Activated CD8-positive, alpha-beta memory T cell treated with anti-CD3 and anti-CD28 coated beads, Interleukin-2, amount 10 ng/mL, durations not matched to agents 7 days and 5 days (primary cell): ENCODE measurements around the gene PRKCQ. TPM values are rescaled to one million over a fixed set of nuclear protein-coding genes. Genes with fewer than 3 reads are reported as not detected.

Experiments
- ATAC-seq: fragments of 150-1000 bp; cut with Tn5 transposase; one replicate; pipeline ENCODE4 v1.10.0; 2021; ENCODE audit warnings: moderate library complexity
- CTCF ChIA-PET: fragments of 350-600 bp; sonication (Branson Sonifier 250); formaldehyde crosslinking; loops from one replicate; lab custom pipeline; 2021; ENCODE audit warnings: antibody characterized with exemption; lab: Charles Lee
- DNase-seq: peaks from one replicate; pipeline ENCODE4 v3.0.0-alpha.2; 2020
- H3K27ac Mint-ChIP-seq: one replicate; pipeline ENCODE4 v1.8.0; 2021; ENCODE audit warnings: mild to moderate bottlenecking, mixed read lengths
- H3K27me3 Mint-ChIP-seq: one replicate; pipeline ENCODE4 v1.8.0; 2021; ENCODE audit warnings: mixed read lengths
- H3K36me3 Mint-ChIP-seq: one replicate; pipeline ENCODE4 v1.8.0; 2021; ENCODE audit warnings: mild to moderate bottlenecking, mixed read lengths
- H3K4me1 Mint-ChIP-seq: one replicate; pipeline ENCODE4 v1.8.0; 2021; ENCODE audit warnings: mixed read lengths
- H3K4me3 Mint-ChIP-seq: one replicate; pipeline ENCODE4 v1.8.0; 2021; ENCODE audit warnings: mild to moderate bottlenecking, moderate library complexity, mixed read lengths
- H3K9me3 Mint-ChIP-seq: one replicate; pipeline ENCODE4 v1.8.0; 2022; ENCODE audit warnings: low read depth, mixed read lengths
- total RNA-seq, 2 experiments: library from RNA; stranded (reverse); gene quantifications; one replicate each; pipeline ENCODE4 v1.2.3, GENCODE V29; 2021

The PRKCQ gene
- total RNA-seq, 2 experiments from 2014 or later, result 51.0 to 58.7 TPM

GRCh38 chr10:6470894-6471618 lies 109.0 kb downstream of the PRKCQ start:
- Mint-ChIP-seq H3K36me3 (peaks cover 74% of the 10 kb centered on the region), H3K4me1 (peaks cover 55% of the 10 kb centered on the region), H3K27ac (no peak overlapping the region), H3K4me3 (no peak overlapping the region), H3K9me3 (peaks cover 7% of the 10 kb centered on the region), H3K27me3 (no peaks in the 10 kb centered on the region)
- DNase-seq, result no peak
- CTCF ChIA-PET, result interaction anchor here (1.0 to 1.1 kb wide), 2 partner anchors 31 to 177 kb away, joined by 3 read pairs; no protein-coding TSS in a partner anchor
- no peak for ATAC-seq

- peaks cover 7% of the 10 kb centered on the region for H3K9me3 Mint-ChIP-seq
- no peak for ATAC-seq
- H3K4me3 Mint-ChIP-seq, result no peak overlapping the region
- H3K4me1 Mint-ChIP-seq, result peaks cover 52% of the 10 kb centered on the region
- H3K36me3 Mint-ChIP-seq, result peaks cover 74% of the 10 kb centered on the region
- H3K27ac Mint-ChIP-seq, result no peak overlapping the region
- DNase-seq, result no peak
- CTCF ChIA-PET, result interaction anchor here (0.9 kb wide), 1 partner anchor 140 kb away, joined by 3 read pairs; no protein-coding TSS in a partner anchor
- no peaks in the 10 kb centered on the region for H3K27me3 Mint-ChIP-seq
These were observed 110.4 kb downstream of the PRKCQ start for GRCh38 chr10:6469661-6470060.

GRCh38 chr10:6465854-6466601 lies 114.0 kb downstream of the PRKCQ start:
- H3K4me1 Mint-ChIP-seq, result peaks cover 24% of the 10 kb centered on the region
- ATAC-seq, result no peak
- H3K36me3 Mint-ChIP-seq, result peaks cover 82% of the 10 kb centered on the region
- H3K9me3 Mint-ChIP-seq, result peaks cover 11% of the 10 kb centered on the region
- no peaks in the 10 kb centered on the region for H3K27me3 Mint-ChIP-seq
- CTCF ChIA-PET, result interaction anchor here (0.9 to 4.4 kb wide), 2 partner anchors 20 to 28 kb away, joined by 3 to 16 read pairs; no protein-coding TSS in a partner anchor
- no peak overlapping the region for H3K4me3 Mint-ChIP-seq
- H3K27ac Mint-ChIP-seq, result peak overlapping the region; percentile 1
- no peak for DNase-seq

GRCh38 chr10:6465437-6465836 lies 114.6 kb downstream of the PRKCQ start:
- Mint-ChIP-seq H3K27ac (peak overlapping the region; percentile 1), H3K9me3 (peaks cover 14% of the 10 kb centered on the region), H3K36me3 (peaks cover 82% of the 10 kb centered on the region), H3K4me1 (peaks cover 26% of the 10 kb centered on the region), H3K4me3 (no peak overlapping the region), H3K27me3 (no peaks in the 10 kb centered on the region)
- DNase-seq, result no peak
- CTCF ChIA-PET, result interaction anchor here (4.4 kb wide), 1 partner anchor 20 kb away, joined by 16 read pairs; no protein-coding TSS in a partner anchor
- no peak for ATAC-seq

- Mint-ChIP-seq H3K27me3 (no peaks in the 10 kb centered on the region), H3K36me3 (peaks cover 81% of the 10 kb centered on the region), H3K9me3 (peaks cover 9% of the 10 kb centered on the region), H3K27ac (no peak overlapping the region), H3K4me1 (peaks cover 26% of the 10 kb centered on the region), H3K4me3 (no peak overlapping the region)
- CTCF ChIA-PET, result interaction anchor here (4.4 kb wide), 1 partner anchor 19 kb away, joined by 16 read pairs; no protein-coding TSS in a partner anchor
- DNase-seq (no peak), ATAC-seq (no peak)
These were observed 115.1 kb downstream of the PRKCQ start for GRCh38 chr10:6464862-6465430.

GRCh38 chr10:6463366-6463765 lies 116.7 kb downstream of the PRKCQ start:
- DNase-seq (no peak), ATAC-seq (no peak)
- H3K4me3 Mint-ChIP-seq, result no peak overlapping the region
- H3K9me3 Mint-ChIP-seq, result peaks cover 7% of the 10 kb centered on the region
- H3K27me3 Mint-ChIP-seq, result no peaks in the 10 kb centered on the region
- CTCF ChIA-PET, result interaction anchor here (1.0 to 4.4 kb wide), 3 partner anchors 10 to 75 kb away, joined by 3 to 16 read pairs (median 4); no protein-coding TSS in a partner anchor
- no peak overlapping the region for H3K27ac Mint-ChIP-seq
- peaks cover 86% of the 10 kb centered on the region for H3K36me3 Mint-ChIP-seq
- H3K4me1 Mint-ChIP-seq, result peaks cover 32% of the 10 kb centered on the region

GRCh38 chr10:6461961-6462360 lies 118.1 kb downstream of the PRKCQ start:
- Mint-ChIP-seq H3K27me3 (no peaks in the 10 kb centered on the region), H3K27ac (peak overlapping the region; percentile 10), H3K9me3 (peaks cover 7% of the 10 kb centered on the region), H3K4me3 (no peak overlapping the region), H3K4me1 (peaks cover 31% of the 10 kb centered on the region), H3K36me3 (peaks cover 88% of the 10 kb centered on the region)
- ATAC-seq (no peak), DNase-seq (no peak)
- CTCF ChIA-PET, result interaction anchor here (4.4 kb wide), 1 partner anchor 16 kb away, joined by 16 read pairs; no protein-coding TSS in a partner anchor

- CTCF ChIA-PET, result no interaction called here
- Mint-ChIP-seq H3K4me1 (peaks cover 23% of the 10 kb centered on the region), H3K9me3 (peaks cover 7% of the 10 kb centered on the region), H3K36me3 (peaks cover 89% of the 10 kb centered on the region), H3K27ac (no peak overlapping the region), H3K4me3 (no peak overlapping the region), H3K27me3 (no peaks in the 10 kb centered on the region)
- DNase-seq, result no peak
- ATAC-seq, result no peak
These were observed 119.1 kb downstream of the PRKCQ start for GRCh38 chr10:6460861-6461409.

- peak; percentile 20 for ATAC-seq
- H3K27ac Mint-ChIP-seq, result peak overlapping the region; percentile 41
- no peak for DNase-seq
- CTCF ChIA-PET, result no interaction called here
- no peak overlapping the region for H3K4me3 Mint-ChIP-seq
- H3K4me1 Mint-ChIP-seq, result peaks cover 18% of the 10 kb centered on the region
- H3K36me3 Mint-ChIP-seq, result peaks cover 92% of the 10 kb centered on the region
- peaks cover 13% of the 10 kb centered on the region for H3K9me3 Mint-ChIP-seq
- H3K27me3 Mint-ChIP-seq, result no peaks in the 10 kb centered on the region
These were observed 121.3 kb downstream of the PRKCQ start for GRCh38 chr10:6458814-6459213.

- H3K4me3 Mint-ChIP-seq, result no peak overlapping the region
- H3K4me1 Mint-ChIP-seq, result peaks cover 18% of the 10 kb centered on the region
- H3K27ac Mint-ChIP-seq, result no peak overlapping the region
- CTCF ChIA-PET, result no interaction called here
- no peaks in the 10 kb centered on the region for H3K27me3 Mint-ChIP-seq
- peaks cover 13% of the 10 kb centered on the region for H3K9me3 Mint-ChIP-seq
- H3K36me3 Mint-ChIP-seq, result peaks cover 80% of the 10 kb centered on the region
- DNase-seq, result no peak
- no peak for ATAC-seq
These were observed 122.7 kb downstream of the PRKCQ start for GRCh38 chr10:6457376-6457775.

GRCh38 chr10:6456067-6456466 lies 124.0 kb downstream of the PRKCQ start:
- peaks cover 18% of the 10 kb centered on the region for H3K4me1 Mint-ChIP-seq
- DNase-seq (no peak), ATAC-seq (no peak)
- peaks cover 76% of the 10 kb centered on the region for H3K36me3 Mint-ChIP-seq
- peaks cover 10% of the 10 kb centered on the region for H3K9me3 Mint-ChIP-seq
- H3K27me3 Mint-ChIP-seq, result no peaks in the 10 kb centered on the region
- no peak overlapping the region for H3K4me3 Mint-ChIP-seq
- H3K27ac Mint-ChIP-seq, result peak overlapping the region; percentile 4
- CTCF ChIA-PET, result no interaction called here

GRCh38 chr10:6455592-6455991 lies 124.5 kb downstream of the PRKCQ start:
- ATAC-seq (no peak), DNase-seq (no peak)
- Mint-ChIP-seq H3K4me3 (no peak overlapping the region), H3K27ac (no peak overlapping the region), H3K27me3 (no peaks in the 10 kb centered on the region), H3K36me3 (peaks cover 74% of the 10 kb centered on the region), H3K4me1 (peaks cover 14% of the 10 kb centered on the region), H3K9me3 (peaks cover 6% of the 10 kb centered on the region)
- CTCF ChIA-PET, result interaction anchor here (1.4 kb wide), 1 partner anchor 10 kb away, joined by 7 read pairs; no protein-coding TSS in a partner anchor

- Mint-ChIP-seq H3K4me1 (peaks cover 37% of the 10 kb centered on the region), H3K27me3 (no peaks in the 10 kb centered on the region), H3K36me3 (peaks cover 51% of the 10 kb centered on the region), H3K4me3 (no peak overlapping the region), H3K27ac (no peak overlapping the region), H3K9me3 (no peaks in the 10 kb centered on the region)
- CTCF ChIA-PET, result interaction anchor here (0.6 to 2.3 kb wide), 20 partner anchors 15 to 231 kb away, joined by 3 to 16 read pairs (median 4); no protein-coding TSS in a partner anchor
- ATAC-seq, result no peak
- DNase-seq, result no peak
These were observed 133.4 kb downstream of the PRKCQ start for GRCh38 chr10:6446711-6447110.
